Measurements from ENCODE around the gene TIGD7. TPM values are rescaled to one million over a fixed set of nuclear protein-coding genes. Genes with fewer than 3 reads are reported as not detected.

TIGD7 gene
- total RNA-seq, 1 experiment from 2014 or later = 0.49 TPM

GRCh38 chr16:3328104-3328503, 22.9 kb upstream of the TIGD7 start:
- TF ChIP-seq MAX (IDR thresholded peaks at IDR 0.05) (no peak), EGR1 (IDR thresholded peaks at IDR 0.05; ENCODE audit: low read depth) (no peak), JUND (IDR thresholded peaks at IDR 0.05) (no peak), SIN3A (IDR thresholded peaks at IDR 0.05; ENCODE audit: low read depth) (no peak), SP1 (IDR thresholded peaks at IDR 0.05; ENCODE audit: low read depth) (no peak), YY1 (IDR thresholded peaks at IDR 0.05; ENCODE audit: extremely low read depth, insufficient replicate concordance, low read depth, low read length) (no peak), CEBPB (IDR thresholded peaks at IDR 0.05; ENCODE audit: low read depth) (no peak), EZH2 (IDR thresholded peaks at IDR 0.05) (no peak), CTCF (IDR thresholded peaks at IDR 0.05 in 2 of 3, conservative IDR thresholded peaks at IDR 0.05 in 1 of 3; ENCODE audit: borderline replicate concordance in 1 of 3, insufficient read depth in 1 of 3, low read depth in 2 of 3, low read length in 2 of 3) (no peak), SRF (IDR thresholded peaks at IDR 0.05; ENCODE audit: low read depth) (no peak), ATF3 (IDR thresholded peaks at IDR 0.05) (no peak), EZH2phosphoT487 (IDR thresholded peaks at IDR 0.05; ENCODE audit: borderline replicate concordance) (no peak), REST (IDR thresholded peaks at IDR 0.05; ENCODE audit: low read depth) (no peak), TCF7L2 (IDR thresholded peaks at IDR 0.05; ENCODE audit: borderline replicate concordance, extremely low read depth, insufficient read depth, insufficient read length) (no peak)
- Histone ChIP-seq H3K27me3 (ENCODE audit: insufficient read depth, low read length) (no peaks in the 10 kb centered on the region), H3K27ac (ENCODE audit: low read depth, low read length) (no peak overlapping the region), H3K4me2 (ENCODE audit: low read length) (no peak overlapping the region), H3K4me3 (replicated peaks in 1 of 2; ENCODE audit: low read depth in 1 of 2, low read length in 2 of 2) (no peak overlapping the region), H3K9ac (ENCODE audit: low read length) (no peak overlapping the region), H3K36me3 (ENCODE audit: control insufficient read depth in 1 of 2, insufficient read depth in 2 of 2, low read length in 2 of 2) (no peaks in the 10 kb centered on the region), H3K9me2 (ENCODE audit: insufficient read depth) (no peaks in the 10 kb centered on the region), H4K20me1 (ENCODE audit: insufficient read depth) (no peaks in the 10 kb centered on the region), H3K9me3 (ENCODE audit: control insufficient read depth in 1 of 2, insufficient read depth in 1 of 2, low read depth in 1 of 2, low read length in 2 of 2) (no peaks in the 10 kb centered on the region), H2AFZ (ENCODE audit: low read depth, low read length, poor library complexity, severe bottlenecking) (no peak overlapping the region), H3K4me1 (ENCODE audit: control insufficient read depth in 1 of 2, insufficient read depth in 2 of 2, low read length in 2 of 2) (no peaks in the 10 kb centered on the region), H3K79me2 (ENCODE audit: insufficient read depth, low read length) (no peaks in the 10 kb centered on the region)
- ChIA-PET POLR2A (no interaction called here), RAD21 (ENCODE audit: low non-redundant PET in 1 of 2, low total read pairs in 2 of 2, uncharacterized antibody in 2 of 2, unreplicated experiment in 2 of 2) (no interaction called here), CTCF (no interaction called here)
- ATAC-seq = no peak
- intact Hi-C loops (cut with micrococcal nuclease) = no loop called here
- no peak for DNase-seq (ENCODE audit: low read depth, low spot score)
- BruUV-seq (replicated peaks) = no TSS peak

All from HCT116 (cell line).